HEK293T (cell line): Measurements from ENCODE around the gene FAM53B.

Experiments
- ARNT ChIP-seq: fragments of 450-650 bp; IDR thresholded peaks from 2 replicates; pipeline ENCODE4 v1.6.1; 2017; ENCODE audit warnings: mild to moderate bottlenecking
- BHLHE40 ChIP-seq: fragments of 450-650 bp; IDR thresholded peaks from 2 replicates; pipeline ENCODE4 v1.6.1; 2016; ENCODE audit warnings: mild to moderate bottlenecking, moderate library complexity, borderline replicate concordance
- ELF4 ChIP-seq: fragments of 450-650 bp; IDR thresholded peaks from 2 replicates; pipeline ENCODE4 v1.6.1; 2017; ENCODE audit warnings: antibody characterized with exemption
- FOXK2 ChIP-seq: fragments of 450-650 bp; IDR thresholded peaks from 2 replicates; pipeline ENCODE4 v1.6.1; 2016; ENCODE audit warnings: mild to moderate bottlenecking
- FOXM1 ChIP-seq: fragments of 450-650 bp; IDR thresholded peaks from 2 replicates; pipeline ENCODE4 v1.6.1; 2017; ENCODE audit warnings: mild to moderate bottlenecking, borderline replicate concordance
- PKNOX1 ChIP-seq: fragments of 450-650 bp; IDR thresholded peaks from 2 replicates; pipeline ENCODE4 v1.6.1; 2016
- ZNF384 ChIP-seq: fragments of 450-650 bp; IDR thresholded peaks from 2 replicates; pipeline ENCODE4 v1.6.1; 2016

GRCh38 chr10:124619802-124620490 is 124.2 kb downstream of the FAM53B start:
- TF ChIP-seq ARNT (no peak), FOXK2 (no peak), ELF4 (no peak), BHLHE40 (no peak), ZNF384 (no peak), FOXM1 (no peak), PKNOX1 (no peak)
